ENCODE measurements around the gene FNIP2.
"Not testable (repeated sequence)": the region's sequence is repeated elsewhere in the genome, so short reads cannot be mapped to it uniquely, and the experiment has no call there.

The FNIP2 gene

DNA sequence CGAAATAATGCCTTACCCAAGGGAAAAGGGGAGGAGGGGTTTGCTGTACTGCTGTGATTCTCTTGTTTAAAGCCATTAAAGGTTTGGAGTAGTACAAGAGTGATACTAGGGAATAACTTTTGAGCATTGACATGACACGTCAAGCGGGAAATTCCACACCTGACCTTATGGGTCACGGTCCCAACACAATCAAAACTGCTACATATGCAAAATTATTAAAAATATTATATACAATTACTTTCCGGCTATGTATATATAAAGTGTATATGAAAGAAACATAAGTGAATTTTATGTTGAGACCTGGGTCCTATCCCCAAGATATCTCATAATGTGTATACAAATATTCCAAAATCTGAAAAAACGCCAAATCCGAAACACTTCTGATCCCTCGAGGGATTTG is 21.0 kb downstream of the FNIP2 start:
- DNase-seq (ENCODE audit: low read depth in 2 of 2) = no peak

DNA sequence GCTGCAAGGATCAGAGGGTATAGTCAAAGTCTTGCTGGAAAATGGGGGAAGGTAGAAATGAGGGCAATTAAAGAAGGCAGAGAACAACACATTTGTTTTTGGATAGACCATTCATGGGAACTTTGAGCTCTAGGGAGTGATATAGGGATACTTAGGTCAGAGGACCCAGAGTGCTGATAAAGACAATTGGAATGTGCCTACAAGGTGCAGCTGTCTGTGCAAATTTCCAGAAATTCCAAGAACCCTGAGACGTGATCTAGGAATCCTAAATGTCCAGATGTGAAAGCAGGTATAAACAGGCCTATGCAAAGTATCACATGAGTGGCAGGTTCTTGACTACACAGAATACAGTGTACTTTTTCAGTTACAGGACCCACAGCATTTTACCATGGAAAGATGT is 24.2 kb downstream of the FNIP2 start:
- no peak for DNase-seq (ENCODE audit: low read depth in 2 of 2)

DNA sequence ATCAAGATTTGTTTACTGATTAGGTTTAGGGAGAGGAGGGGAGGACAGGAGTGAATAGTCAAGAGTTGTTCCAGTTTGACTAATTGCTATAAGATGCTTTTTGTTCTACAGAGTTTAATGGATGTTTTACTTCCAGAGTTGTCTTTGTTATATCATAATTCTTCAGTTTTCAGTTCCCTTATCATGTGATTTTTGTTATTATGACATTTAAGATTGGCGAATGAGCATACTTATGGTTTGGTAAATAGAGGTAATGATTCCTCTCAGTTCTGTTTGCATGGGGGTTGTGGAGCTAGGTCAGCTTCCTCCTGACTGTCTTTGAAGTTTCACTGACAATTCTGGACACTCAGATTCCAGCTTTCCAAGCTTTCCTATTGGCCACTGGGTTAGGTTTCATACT is 24.6 kb downstream of the FNIP2 start:
- DNase-seq (ENCODE audit: low read depth in 2 of 2) = not testable (repeated sequence)

DNA sequence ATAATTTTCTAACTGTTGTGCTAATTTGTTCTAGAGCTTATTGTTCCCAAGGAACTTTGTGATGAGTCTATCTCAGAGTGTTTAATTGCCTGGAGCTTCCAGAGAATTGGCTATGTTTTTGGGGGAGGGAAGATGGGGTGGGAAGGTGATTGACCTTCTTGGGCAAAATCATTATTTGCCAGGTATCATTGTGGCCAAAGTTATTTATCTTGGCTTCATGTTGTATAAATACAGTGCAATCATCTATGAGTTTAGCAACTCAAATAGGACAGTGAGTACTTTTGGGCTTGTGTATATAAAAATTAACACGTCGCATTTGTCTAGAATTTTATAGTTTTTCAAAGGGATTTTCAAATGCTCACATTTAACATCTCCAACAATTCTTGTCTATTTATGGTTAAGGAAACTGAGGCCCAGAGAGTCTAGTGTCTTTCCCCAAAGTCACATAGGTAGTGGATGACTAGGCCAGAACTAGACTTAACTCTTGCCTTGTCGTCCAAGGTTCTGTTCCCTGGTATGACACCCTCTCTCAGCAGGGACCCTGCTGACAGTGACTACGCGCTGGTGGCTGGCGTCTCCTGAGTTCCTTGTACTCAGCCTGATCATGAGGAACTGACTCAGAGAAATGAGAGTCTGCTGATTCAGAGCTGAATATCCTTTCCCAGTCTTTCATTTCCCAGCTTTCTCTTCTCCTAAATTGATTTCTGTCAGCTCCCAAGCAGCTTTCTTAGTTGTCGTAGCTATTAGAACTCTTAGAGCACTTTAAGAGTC is 27.7 kb downstream of the FNIP2 start:
- DNase-seq (ENCODE audit: low read depth in 2 of 2) = no peak

DNA sequence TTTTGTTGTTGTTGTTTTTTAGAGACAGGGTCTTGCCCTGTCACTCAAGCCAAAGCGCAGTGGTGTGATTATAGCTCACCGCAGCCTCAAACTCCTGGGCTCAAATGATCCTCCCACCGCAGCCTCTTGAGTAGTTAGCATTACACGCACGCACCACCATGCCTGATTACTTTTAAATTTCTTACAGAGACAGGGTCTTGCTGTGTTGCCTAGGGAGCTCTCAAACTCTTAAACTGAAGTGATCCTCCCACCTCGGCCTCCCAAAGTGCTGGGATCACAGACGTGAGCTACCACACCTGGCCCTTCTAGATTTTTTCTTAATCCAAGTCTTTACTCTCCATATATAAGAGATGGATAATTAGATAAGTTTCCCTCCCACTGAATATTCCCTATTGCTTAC is 29.2 kb downstream of the FNIP2 start:
- DNase-seq (ENCODE audit: low read depth in 2 of 2) = no peak

DNA sequence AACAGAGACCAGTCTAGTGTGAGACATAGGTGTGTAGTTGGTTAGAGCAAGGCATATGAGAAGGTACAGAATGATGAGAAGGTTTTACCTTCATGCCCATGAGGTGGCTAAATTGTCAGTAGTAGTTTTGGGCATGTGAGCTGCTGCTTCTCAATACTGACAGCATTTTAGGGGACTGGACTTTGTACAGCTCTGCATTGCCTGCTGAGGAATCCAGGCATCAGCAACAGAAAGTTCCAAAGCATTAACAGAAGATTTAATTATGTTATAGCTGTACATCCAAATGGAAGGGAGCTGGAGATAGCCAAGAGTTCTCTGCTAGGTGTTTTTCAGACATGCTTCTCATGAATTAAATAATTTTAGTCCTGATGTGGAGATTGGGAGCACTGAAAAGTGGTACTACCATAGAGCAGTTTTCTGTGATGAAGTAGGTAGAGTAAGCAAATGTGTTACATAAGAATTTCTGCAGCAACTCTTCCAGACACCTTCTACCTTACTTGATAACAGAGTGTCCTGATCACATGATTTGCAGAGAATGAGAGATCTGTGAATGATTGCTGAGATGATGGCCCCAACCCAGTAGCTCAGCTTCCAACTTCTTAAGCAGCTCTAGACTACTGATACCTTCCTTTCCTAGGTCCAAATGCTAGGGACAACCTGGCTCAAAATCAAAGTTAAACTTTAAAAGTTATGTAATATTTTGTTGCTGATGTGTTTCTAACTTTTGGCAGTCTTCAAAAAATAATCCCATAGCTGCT is 30.4 kb downstream of the FNIP2 start:
- no peak for DNase-seq (ENCODE audit: low read depth in 2 of 2)

DNA sequence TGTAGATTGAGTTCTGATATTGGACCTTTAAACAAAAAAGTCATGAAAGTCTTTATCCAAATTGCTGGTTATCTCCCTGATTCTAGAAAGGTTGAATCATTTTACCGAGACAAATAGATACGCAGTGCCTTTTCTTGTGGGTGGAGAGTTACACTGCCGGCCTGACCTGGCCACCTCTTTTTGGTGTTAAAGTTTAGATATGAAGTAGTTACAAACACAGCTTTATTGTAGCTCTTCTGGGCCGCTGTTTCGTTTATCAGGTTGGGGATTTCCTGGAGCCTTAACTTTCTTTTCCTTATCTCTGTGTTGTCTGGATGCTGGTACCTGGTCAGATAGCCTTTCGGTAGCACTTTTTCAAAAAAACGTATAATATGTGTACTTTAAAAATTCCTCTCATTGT is 31.0 kb downstream of the FNIP2 start:
- no peak for DNase-seq (ENCODE audit: low read depth in 2 of 2)

DNA sequence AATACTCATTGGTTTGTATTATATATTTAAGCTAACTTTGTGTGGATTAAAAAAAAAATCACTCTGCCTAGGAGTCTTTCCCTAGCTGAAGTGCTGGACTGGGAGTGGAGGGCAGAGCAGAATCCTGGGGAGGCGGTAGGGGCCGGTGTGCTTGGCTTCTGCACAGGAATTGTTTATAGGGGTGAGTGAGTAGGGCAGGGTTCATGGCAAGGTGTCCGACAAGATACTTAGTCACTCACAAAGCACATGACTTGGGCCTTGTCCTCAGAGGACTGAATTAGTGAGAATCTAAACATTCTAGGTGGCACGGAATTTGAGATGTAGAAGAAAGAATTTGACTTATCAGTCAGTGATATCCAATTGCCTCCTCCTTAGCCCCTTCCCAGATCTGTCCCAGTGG is 32.2 kb downstream of the FNIP2 start:
- DNase-seq (ENCODE audit: low read depth in 2 of 2) = no peak

DNA sequence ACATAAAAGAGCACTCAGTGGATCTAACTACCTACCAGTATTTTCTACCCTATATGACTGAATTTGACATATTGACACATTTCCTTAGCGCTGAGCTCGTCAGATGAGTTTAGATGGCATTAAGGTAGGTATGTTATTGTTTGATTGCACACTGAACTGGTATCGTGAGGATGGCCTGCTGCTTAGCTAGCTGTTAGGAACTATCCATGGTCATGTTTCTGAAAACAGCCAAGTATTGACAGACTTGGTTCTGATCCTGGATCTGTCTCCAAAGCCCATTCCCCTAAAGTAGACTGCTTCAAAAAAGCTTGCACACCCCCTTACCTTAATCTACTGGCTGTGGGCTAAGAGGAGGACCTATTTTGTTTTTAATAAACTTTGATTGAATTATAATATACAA is 32.9 kb downstream of the FNIP2 start:
- DNase-seq (ENCODE audit: low read depth in 2 of 2) = no peak

DNA sequence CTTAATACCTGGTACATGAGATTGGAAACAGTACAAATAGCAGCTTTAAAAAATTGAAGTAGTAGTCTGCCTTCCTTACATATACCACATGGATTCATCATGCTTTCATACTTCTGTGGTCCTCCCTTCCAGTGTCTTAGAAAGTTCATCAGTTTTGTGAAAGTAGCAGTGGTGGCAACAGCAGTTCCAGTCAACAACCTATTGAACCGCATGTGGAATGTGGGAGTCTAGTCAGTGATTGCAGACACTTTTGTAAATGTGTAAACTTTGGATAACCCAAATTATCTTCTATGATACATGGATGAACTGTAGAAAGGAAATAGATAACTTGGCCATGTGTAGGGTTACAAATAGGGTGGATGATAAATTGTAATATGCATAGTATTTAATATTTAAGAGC is 34.1 kb downstream of the FNIP2 start:
- no peak for DNase-seq (ENCODE audit: low read depth in 2 of 2)

DNA sequence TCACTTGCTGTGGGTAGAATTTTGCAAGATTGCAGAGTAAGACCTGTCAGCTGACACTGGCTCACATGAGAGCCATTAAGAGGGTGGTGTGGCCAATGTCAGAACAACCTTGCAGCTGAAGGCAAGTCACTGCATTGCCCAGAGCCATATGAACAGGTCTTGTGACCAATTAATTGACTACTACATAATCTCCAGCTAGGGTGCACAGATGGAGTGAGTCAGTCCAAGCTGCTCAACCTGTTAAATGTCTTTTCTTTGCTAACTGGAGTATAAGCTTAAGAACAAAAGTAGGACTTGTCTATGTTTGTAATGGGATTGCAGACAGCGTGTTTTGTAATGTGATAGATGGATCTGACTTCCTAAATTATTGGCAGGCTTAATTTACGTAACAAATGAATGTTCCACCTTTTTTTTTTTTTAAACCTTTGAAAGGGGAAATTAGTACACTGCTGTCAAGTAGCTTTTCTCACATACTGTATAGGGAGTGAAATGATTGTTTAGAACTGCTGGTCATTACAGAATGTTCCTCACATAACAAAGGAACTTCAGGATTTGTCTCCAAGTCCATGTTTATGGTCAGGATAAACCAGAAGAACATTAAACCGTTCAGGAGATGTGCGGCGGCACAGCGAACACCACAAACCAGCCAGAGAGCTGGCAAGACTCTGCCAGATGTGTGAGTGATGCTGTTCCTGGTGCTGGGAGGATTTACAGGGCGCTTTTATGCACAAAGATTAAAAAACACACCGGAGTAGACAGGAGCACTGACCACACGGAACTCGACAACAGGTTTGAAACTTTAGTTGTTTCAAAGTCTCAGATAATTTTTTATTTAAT is 37.0 kb downstream of the FNIP2 start:
- no peak for DNase-seq (ENCODE audit: low read depth in 2 of 2)

DNA sequence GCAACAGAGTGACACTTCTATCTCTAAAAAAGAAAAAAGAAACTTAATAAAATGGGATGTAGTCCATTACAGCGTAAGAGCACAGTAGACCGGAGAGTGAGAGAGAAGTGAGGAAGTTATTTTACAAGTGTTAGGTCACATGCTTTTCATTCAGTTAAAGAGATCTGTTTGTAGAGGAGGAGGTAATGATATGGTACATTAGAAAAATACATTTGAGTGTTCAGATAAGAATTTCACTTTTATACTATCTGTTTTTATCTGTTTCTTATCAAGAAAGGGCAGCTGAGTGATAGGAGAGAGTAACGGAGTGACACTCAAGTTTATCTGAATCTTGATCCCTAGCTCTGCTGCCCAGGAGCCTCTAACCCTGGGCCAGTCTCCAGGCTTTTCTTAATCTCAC is 38.9 kb downstream of the FNIP2 start:
- no peak for DNase-seq (ENCODE audit: low read depth in 2 of 2)

DNA sequence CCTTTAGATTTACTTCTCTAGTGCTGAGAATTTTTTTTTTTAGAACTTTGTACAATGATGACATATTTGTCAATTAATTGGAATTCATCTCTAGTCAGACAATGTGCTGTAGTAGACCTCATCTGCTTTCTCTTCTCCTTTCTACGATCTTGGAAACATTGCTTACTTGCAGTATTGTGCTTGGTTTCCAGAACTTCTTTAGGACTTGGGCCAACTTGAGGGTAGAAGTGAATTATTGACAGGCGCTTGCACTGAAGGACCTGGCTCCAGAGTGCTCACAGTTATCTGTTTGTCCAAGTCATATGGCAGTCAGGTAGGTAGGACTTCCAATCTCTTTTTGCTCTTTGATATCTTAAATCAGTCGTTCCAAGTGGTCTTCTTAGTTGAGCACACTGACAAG is 39.6 kb downstream of the FNIP2 start:
- DNase-seq (ENCODE audit: low read depth in 2 of 2) = no peak

DNA sequence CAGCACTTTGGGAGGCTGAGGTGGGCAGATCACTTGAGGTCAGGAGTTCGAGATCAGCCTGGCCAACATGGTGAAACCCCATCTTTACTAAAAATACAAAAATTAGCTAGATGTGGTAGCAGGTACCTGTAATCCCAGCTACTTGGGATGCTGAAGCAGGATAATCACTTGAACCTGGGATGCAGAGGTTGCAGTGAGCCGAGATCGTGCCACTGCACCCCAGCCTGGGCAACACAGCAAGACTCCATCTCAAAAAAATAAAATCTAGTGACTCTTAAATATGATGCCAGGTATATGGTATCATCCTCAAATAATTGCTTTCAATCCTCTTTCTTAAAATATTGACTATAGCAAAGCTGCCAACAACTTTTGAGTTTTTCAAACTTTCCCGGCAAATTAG is 40.4 kb downstream of the FNIP2 start:
- not testable (repeated sequence) for DNase-seq (ENCODE audit: low read depth in 2 of 2)

DNA sequence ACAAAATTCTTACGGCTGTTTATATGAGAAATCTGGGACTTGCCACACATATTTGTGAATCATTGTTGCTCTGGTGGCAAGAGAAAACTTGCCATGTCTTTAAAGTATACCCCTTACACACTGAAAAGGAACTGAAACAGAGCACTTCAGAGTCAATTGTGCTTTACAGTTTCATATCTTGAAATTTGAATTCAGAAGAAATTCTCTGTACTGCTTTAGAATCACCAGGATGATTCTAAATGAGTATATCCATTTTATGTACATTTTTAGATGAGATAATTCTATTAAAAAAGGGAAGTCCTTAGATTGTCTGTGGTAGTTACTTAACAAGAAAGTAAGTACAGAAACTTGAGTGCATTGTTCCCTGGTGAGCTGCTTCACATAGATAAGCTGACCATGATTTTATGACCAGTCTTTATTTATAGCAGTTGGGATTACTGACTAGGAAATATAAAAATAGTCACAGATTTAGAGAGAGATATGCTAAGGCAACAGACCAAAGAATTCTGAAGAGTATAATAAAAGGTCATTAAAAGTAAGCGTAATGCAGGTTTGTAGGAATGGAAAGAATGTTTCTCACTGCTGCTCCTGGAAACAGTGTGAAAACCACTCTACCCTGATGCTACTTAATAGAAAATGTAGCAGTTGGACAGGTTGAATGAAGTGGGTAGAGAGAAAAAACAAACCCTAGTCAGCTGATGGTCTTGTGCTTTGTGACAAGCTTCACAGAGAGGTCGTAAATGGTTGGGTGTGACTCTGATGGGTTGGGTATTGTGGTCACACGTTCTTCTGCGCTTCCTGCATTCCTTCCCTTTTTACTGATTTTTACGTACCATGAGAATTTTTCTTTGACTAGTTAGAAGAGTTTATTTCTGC is 41.0 kb downstream of the FNIP2 start:
- no peak for DNase-seq (ENCODE audit: low read depth in 2 of 2)

DNA sequence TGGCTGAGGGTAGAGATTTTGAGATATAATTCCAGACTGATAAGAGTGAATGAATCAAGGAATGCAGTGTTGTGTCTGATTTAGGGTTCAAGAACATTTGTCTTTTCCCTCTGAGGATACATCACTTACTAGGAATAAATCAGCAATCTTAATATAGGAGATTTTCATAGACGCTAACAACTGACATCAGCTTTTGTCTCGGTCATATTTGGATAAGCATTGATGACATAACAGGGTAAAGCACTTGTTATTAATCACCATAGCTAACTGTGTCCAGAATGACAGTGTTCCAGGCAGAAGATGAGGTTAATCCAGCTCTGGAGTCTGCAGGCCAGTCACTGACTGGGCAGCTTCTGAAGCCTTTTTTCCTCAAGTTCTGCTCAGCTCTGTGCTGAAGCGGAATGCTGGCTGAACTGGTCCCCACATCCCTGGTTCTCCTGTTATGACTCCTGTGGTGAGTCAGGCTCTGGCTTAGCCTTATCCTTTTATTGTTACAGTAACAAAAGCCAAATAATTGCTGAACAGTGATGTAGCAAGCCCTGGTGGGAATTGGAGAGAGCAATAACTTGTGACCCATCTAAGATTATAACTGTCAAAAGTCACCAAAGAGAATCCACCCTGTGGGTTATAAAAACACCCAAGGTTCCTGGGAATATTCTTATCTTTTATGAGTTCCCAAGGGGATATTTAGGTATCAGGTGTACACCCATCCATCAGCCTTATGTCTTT is 41.8 kb downstream of the FNIP2 start:
- no peak for DNase-seq (ENCODE audit: low read depth in 2 of 2)

DNA sequence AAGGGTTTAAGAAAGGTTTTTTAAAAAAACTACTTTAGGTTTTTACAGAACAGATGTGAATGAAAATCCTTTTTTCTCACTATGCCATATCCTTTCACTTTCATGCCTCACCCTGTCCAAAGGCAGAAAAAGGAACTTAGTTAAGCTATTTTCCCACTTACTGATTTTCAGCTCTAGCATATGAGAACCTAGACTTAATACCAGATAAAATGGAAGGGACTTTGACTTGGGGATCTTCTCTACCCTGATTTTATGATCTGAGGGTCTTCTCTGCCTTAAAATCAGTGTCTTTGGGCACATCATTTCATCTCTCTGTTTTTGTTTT is 42.4 kb downstream of the FNIP2 start:
- DNase-seq (ENCODE audit: low read depth in 2 of 2) = no peak

DNA sequence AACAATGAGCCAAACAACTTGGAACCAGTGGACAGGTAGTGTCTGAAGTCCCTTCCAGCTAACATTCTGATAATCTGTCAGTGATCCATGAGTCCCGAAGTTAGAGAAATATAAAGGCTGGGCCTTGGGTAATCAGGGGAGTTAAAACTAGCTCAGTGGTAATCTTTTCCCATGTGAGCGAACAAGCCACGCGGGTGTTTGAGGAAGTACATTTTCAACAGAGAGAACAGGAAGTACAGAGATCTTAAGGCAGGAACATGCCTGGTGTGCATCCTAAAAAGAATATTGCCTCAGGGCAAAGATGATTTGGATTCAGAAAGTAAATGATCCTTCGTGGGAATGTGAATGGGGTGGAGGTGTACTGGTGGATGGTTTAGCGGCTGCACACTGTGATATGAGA is 42.9 kb downstream of the FNIP2 start:
- DNase-seq (ENCODE audit: low read depth in 2 of 2) = no peak

DNA sequence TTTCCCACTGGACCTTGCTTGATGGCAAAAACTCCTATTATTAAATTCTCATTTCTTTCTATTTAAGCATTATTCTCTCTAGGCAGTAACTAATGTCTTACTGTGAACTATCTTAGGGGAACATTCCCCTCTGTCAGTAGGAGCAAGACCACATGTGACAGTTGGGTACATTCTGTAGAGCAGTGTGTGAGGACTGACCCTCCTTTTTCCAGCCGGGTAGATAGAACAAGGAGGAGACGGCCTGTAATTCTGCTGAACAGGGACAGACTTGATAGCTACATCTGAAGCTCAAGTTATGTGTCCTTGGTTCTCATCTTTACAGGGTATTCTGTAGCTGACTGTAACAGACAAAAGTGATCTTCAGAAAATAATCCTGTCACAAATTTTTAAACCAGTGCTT is 43.3 kb downstream of the FNIP2 start:
- DNase-seq (ENCODE audit: low read depth in 2 of 2) = no peak

DNA sequence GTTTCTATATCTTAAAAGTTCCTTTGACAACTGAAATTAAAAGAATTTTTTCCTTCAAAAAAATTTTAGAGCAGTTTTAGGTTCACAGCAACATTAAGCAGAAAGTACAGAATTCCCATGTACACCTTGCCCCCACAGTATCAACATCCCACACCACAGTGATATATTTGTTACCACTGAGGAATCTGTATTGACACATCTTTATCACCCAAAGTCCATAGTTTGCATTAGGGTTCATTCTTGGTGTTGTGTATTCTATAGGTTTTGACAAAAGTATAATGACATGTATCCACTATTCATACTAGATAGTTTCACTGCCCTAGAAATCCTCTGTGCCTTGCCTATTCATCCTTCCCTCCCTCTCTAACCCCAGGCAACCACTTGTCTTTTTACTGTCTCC is 43.7 kb downstream of the FNIP2 start:
- DNase-seq (ENCODE audit: low read depth in 2 of 2) = no peak

DNA sequence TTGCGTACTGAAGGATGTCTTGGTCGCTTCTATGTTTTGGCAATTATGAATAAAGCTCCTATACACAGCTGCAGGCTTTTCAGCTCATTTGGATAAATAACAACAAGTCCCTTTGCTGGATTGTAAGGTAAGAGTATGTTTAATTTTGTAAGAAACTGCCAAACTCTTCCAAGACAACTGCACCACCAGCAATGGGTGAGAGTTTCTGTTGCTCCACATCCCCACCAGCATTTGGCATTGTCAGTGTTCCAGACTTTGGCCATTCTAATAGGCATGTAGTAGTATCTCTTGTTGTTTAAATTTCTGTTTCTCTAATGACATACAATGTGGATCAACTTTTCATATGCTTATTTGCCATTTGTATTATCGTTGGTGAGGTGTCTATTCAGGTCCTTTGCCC is 44.3 kb downstream of the FNIP2 start:
- no peak for DNase-seq (ENCODE audit: low read depth in 2 of 2)

Data from stimulated activated CD4-positive, alpha-beta T cell treated with anti-CD3 and anti-CD28 coated beads, Interleukin-4, amount 100 ng/mL, for 48 hours (primary cell).